DND-41 (cell line): ENCODE results near the gene HECTD4.

ENCODE experiments used
- CTCF ChIP-seq: IDR thresholded peaks from 2 replicates; pipeline ENCODE4 v1.5.1; 2012; ENCODE audit warnings: borderline replicate concordance, low read length, moderate library complexity, mild to moderate bottlenecking; ENCODE audit not compliant: poor library complexity, severe bottlenecking; ENCODE audit errors: extremely low read depth
- EZH2 ChIP-seq: IDR thresholded peaks from 3 replicates; pipeline ENCODE4 v1.6.1; 2012; ENCODE audit warnings: borderline replicate concordance, low read depth, mild to moderate bottlenecking, moderate library complexity, low read length, inconsistent platforms; ENCODE audit not compliant: severe bottlenecking

DNA sequence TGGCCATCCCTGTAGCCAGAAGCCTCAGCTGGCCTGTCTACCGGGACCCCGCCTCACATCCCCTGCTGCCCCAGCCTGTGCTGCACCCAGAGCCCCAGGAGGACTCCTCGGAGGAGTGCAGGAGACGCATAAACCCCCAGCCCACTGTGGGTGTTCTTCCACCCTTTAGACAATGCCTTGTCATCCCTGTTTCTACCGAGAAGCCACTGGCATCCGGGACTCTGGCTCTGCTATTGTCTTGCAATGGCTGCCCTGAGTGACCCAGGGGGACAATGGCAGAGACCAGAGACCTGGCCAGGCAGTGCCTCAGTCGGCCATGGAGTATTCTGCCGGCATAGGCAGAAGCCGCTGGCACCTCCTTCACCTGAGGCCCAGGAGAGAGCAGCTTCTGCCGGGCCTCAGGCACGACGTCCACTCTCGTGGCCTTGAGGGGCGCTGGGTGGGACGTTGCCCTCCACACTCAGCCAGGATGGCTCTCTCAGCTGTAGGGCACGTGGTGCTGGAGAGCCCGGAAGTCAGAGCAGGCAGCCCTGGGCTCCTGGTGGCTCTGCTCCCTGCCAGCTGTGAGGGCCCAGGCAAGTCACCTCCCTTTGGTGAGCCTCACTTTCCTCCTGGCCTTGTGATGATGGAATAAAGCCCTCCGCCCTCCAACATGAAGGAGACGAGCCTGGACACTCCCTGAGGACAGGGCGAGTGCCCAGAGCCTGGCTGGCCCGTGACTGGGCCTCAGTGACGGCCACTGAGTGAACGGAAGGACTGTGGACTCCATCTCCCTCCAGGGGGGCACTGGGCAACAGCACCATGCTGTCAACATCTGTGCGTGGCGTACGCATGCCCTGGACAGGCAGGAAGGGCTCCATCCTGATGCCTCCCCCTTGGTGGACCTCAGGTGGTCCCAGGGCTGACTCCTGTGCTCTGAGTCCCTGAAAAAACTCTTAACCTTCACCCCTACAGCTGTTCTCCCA, 215.9 kb downstream of the HECTD4 start:
- no peak for TF ChIP-seq CTCF
- TF ChIP-seq EZH2 = no peak
